Measurements from ENCODE around the gene CAPN2. TPM values are rescaled to one million over a fixed set of nuclear protein-coding genes. Genes with fewer than 3 reads are reported as not detected.
A peak's percentile ranks its signal among the peaks of the same experiment; 100 is the strongest.

Gene CAPN2
- total RNA-seq, 1 donor from 2014 or later, result 178 TPM

GRCh38 chr1:223819730-223820514 lies 107.6 kb downstream of the CAPN2 start:
- H3K27ac ChIP-seq, result peak overlapping the region; percentile 62 to 67

GRCh38 chr1:223820515-223820858 lies 108.1 kb downstream of the CAPN2 start:
- intact Hi-C loops (cut with DNase I), result no loop called here
- no peaks in the 10 kb centered on the region for H3K9me3 ChIP-seq
- peaks cover 5 to 11% of the 10 kb centered on the region in 2 donors for H3K36me3 ChIP-seq
- H3K27me3 ChIP-seq, result no peaks in the 10 kb centered on the region
- H3K27ac ChIP-seq, result peak overlapping the region; percentile 62 to 67
- peak overlapping the region in 1 of 2 donors; percentile 26 for H3K4me3 ChIP-seq
- peaks cover 0 to 34% of the 10 kb centered on the region in 2 donors for H3K4me1 ChIP-seq
- TF ChIP-seq CTCF (IDR thresholded peaks at IDR 0.05), result no peak
- DNase-seq (ENCODE audit: low spot score in 2 of 2), result no peak

More at GRCh38 chr1:223819730-223820514, 107.6 kb downstream of the CAPN2 start:
- intact Hi-C loops (cut with DNase I), result no loop called here
- Histone ChIP-seq H3K9me3 (no peaks in the 10 kb centered on the region), H3K27me3 (no peaks in the 10 kb centered on the region), H3K4me3 (peak overlapping the region in 1 of 2 donors; percentile 26), H3K36me3 (peaks cover 5 to 11% of the 10 kb centered on the region in 2 donors), H3K4me1 (peaks cover 0 to 29% of the 10 kb centered on the region in 2 donors)
- no peak for DNase-seq (ENCODE audit: low spot score in 2 of 2)
- no peak for TF ChIP-seq CTCF (IDR thresholded peaks at IDR 0.05)

- DNase-seq (ENCODE audit: low spot score in 2 of 2), result no peak
- no peak for TF ChIP-seq CTCF (IDR thresholded peaks at IDR 0.05)
- Histone ChIP-seq H3K4me3 (peak overlapping the region in 1 of 2 donors; percentile 26), H3K4me1 (peaks cover 0 to 37% of the 10 kb centered on the region in 2 donors), H3K9me3 (no peaks in the 10 kb centered on the region), H3K27me3 (no peaks in the 10 kb centered on the region), H3K27ac (peak overlapping the region; percentile 62 to 67), H3K36me3 (peaks cover 5 to 11% of the 10 kb centered on the region in 2 donors)
- intact Hi-C loops (cut with DNase I), result no loop called here
Measured at GRCh38 chr1:223820971-223821370, 108.6 kb downstream of the CAPN2 start.

- Histone ChIP-seq H3K4me3 (no peak overlapping the region), H3K36me3 (peaks cover 5 to 6% of the 10 kb centered on the region in 2 donors), H3K9me3 (no peaks in the 10 kb centered on the region), H3K27ac (no peak overlapping the region), H3K4me1 (peaks cover 9 to 50% of the 10 kb centered on the region in 2 donors), H3K27me3 (no peaks in the 10 kb centered on the region)
- DNase-seq (ENCODE audit: low spot score in 2 of 2), result no peak
- intact Hi-C loops (cut with DNase I), result no loop called here
- no peak for TF ChIP-seq CTCF (IDR thresholded peaks at IDR 0.05)
Measured at GRCh38 chr1:223824287-223824686, 111.9 kb downstream of the CAPN2 start.

DNA sequence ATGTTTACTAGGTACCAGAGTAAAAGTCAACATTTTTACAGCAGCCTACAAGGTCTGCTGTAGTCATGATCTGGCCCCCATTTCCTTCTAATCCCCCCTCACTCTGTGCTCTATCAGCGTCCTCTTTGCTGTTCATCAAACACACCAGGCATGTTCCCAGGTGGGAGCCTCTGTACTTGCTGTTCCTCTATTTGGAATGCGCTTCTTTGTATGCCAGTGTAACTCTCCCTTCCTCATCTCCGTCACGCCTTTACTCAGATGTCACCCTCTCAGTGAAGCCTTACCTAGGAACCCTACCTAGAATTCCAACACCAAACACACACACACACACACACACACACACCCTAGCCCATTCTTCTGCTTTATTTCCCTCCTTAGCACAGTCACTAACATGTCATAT lies 112.4 kb downstream of the CAPN2 start:
- Histone ChIP-seq H3K27ac (no peak overlapping the region), H3K4me3 (no peak overlapping the region), H3K4me1 (peaks cover 9 to 50% of the 10 kb centered on the region in 2 donors), H3K27me3 (no peaks in the 10 kb centered on the region), H3K9me3 (no peaks in the 10 kb centered on the region), H3K36me3 (peaks cover 5 to 6% of the 10 kb centered on the region in 2 donors)
- no peak for DNase-seq (ENCODE audit: low spot score in 2 of 2)
- intact Hi-C loops (cut with DNase I), result no loop called here
- TF ChIP-seq CTCF (IDR thresholded peaks at IDR 0.05), result no peak

Other genes starting within 250 kb of the CAPN2 start
- gene CAPN8, start 46.8 kb upstream of the CAPN2 start, total RNA-seq, result not detected
- gene TP53BP2, start 133.4 kb downstream of the CAPN2 start, total RNA-seq, result 162 TPM

Data from ascending aorta (tissue), 2 donors.